Measurements from ENCODE around the gene AKT3. TPM values are rescaled to one million over a fixed set of nuclear protein-coding genes. Genes with fewer than 3 reads are reported as not detected.

Gene AKT3
- total and polyA plus RNA-seq, 2 experiments from 2014 or later = 4.5 to 18.5 TPM

GRCh38 chr1:243487649-243488227 lies 362.3 kb downstream of the AKT3 start:
- peak; percentile 80 for DNase-seq (ENCODE audit: low spot score)
- Histone ChIP-seq H3K4me3 (no peak overlapping the region), H3K4me1 (ENCODE audit: insufficient read depth) (peaks cover 48% of the 10 kb centered on the region), H3K27ac (ENCODE audit: low read depth) (no peak overlapping the region), H3K4me2 (peak overlapping the region; percentile 48; the same call in 1 of the 2 replicates), H3K27me3 (ENCODE audit: insufficient read depth) (no peaks in the 10 kb centered on the region), H3K79me2 (replicated peaks; ENCODE audit: insufficient read depth) (no peaks in the 10 kb centered on the region), H4K20me1 (replicated peaks; ENCODE audit: insufficient read depth) (no peaks in the 10 kb centered on the region), H3K9me2 (ENCODE audit: insufficient read depth) (no peaks in the 10 kb centered on the region; the same call in 1 of the 2 replicates), H2AFZ (no peak overlapping the region), H3K36me3 (ENCODE audit: insufficient read depth) (no peaks in the 10 kb centered on the region), H3F3A (replicated peaks; ENCODE audit: low read depth) (peaks cover 41% of the 10 kb centered on the region)
- H3K4me1 Mint-ChIP-seq = peaks cover 49% of the 10 kb centered on the region
- peaks cover 1% of the 10 kb centered on the region for H3K9me3 Mint-ChIP-seq
- H3K4me3 Mint-ChIP-seq = no peak overlapping the region
- TF ChIP-seq ZNF331 (CRISPR knock-in tag; IDR thresholded peaks at IDR 0.05; ENCODE audit: low read depth) (no peak), EZH2phosphoT487 (IDR thresholded peaks at IDR 0.05; ENCODE audit: unreplicated experiment) (no peak), CREB1 (CRISPR knock-in tag; IDR thresholded peaks at IDR 0.05; ENCODE audit: low read depth) (no peak)
- TF ChIP-seq, protein P1, sequence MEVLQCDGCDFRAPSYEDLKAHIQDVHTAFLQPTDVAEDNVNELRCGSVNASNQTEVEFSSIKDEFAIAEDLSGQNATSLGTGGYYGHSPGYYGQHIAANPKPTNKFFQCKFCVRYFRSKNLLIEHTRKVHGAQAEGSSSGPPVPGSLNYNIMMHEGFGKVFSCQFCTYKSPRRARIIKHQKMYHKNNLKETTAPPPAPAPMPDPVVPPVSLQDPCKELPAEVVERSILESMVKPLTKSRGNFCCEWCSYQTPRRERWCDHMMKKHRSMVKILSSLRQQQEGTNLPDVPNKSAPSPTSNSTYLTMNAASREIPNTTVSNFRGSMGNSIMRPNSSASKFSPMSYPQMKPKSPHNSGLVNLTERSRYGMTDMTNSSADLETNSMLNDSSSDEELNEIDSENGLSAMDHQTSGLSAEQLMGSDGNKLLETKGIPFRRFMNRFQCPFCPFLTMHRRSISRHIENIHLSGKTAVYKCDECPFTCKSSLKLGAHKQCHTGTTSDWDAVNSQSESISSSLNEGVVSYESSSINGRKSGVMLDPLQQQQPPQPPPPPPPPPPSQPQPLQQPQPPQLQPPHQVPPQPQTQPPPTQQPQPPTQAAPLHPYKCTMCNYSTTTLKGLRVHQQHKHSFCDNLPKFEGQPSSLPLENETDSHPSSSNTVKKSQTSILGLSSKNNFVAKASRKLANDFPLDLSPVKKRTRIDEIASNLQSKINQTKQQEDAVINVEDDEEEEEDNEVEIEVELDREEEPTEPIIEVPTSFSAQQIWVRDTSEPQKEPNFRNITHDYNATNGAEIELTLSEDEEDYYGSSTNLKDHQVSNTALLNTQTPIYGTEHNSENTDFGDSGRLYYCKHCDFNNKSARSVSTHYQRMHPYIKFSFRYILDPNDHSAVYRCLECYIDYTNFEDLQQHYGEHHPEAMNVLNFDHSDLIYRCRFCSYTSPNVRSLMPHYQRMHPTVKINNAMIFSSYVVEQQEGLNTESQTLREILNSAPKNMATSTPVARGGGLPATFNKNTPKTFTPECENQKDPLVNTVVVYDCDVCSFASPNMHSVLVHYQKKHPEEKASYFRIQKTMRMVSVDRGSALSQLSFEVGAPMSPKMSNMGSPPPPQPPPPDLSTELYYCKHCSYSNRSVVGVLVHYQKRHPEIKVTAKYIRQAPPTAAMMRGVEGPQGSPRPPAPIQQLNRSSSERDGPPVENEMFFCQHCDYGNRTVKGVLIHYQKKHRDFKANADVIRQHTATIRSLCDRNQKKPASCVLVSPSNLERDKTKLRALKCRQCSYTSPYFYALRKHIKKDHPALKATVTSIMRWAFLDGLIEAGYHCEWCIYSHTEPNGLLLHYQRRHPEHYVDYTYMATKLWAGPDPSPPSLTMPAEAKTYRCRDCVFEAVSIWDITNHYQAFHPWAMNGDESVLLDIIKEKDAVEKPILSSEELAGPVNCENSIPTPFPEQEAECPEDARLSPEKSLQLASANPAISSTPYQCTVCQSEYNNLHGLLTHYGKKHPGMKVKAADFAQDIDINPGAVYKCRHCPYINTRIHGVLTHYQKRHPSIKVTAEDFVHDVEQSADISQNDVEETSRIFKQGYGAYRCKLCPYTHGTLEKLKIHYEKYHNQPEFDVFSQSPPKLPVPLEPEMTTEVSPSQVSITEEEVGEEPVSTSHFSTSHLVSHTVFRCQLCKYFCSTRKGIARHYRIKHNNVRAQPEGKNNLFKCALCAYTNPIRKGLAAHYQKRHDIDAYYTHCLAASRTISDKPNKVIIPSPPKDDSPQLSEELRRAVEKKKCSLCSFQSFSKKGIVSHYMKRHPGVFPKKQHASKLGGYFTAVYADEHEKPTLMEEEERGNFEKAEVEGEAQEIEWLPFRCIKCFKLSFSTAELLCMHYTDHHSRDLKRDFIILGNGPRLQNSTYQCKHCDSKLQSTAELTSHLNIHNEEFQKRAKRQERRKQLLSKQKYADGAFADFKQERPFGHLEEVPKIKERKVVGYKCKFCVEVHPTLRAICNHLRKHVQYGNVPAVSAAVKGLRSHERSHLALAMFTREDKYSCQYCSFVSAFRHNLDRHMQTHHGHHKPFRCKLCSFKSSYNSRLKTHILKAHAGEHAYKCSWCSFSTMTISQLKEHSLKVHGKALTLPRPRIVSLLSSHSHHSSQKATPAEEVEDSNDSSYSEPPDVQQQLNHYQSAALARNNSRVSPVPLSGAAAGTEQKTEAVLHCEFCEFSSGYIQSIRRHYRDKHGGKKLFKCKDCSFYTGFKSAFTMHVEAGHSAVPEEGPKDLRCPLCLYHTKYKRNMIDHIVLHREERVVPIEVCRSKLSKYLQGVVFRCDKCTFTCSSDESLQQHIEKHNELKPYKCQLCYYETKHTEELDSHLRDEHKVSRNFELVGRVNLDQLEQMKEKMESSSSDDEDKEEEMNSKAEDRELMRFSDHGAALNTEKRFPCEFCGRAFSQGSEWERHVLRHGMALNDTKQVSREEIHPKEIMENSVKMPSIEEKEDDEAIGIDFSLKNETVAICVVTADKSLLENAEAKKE (CRISPR knock-in tag; IDR thresholded peaks at IDR 0.05) = no peak
- H3K27me3 Mint-ChIP-seq (ENCODE audit: insufficient read depth, low read depth, poor library complexity) = peaks cover 6% of the 10 kb centered on the region
- H3K36me3 Mint-ChIP-seq (ENCODE audit: low read depth) = peaks cover under 1% of the 10 kb centered on the region; the same call in 2 of the 3 replicates
- H3K27ac Mint-ChIP-seq = no peak overlapping the region; the same call in 1 of the 2 replicates
- peak; percentile 18 for ATAC-seq

DNA sequence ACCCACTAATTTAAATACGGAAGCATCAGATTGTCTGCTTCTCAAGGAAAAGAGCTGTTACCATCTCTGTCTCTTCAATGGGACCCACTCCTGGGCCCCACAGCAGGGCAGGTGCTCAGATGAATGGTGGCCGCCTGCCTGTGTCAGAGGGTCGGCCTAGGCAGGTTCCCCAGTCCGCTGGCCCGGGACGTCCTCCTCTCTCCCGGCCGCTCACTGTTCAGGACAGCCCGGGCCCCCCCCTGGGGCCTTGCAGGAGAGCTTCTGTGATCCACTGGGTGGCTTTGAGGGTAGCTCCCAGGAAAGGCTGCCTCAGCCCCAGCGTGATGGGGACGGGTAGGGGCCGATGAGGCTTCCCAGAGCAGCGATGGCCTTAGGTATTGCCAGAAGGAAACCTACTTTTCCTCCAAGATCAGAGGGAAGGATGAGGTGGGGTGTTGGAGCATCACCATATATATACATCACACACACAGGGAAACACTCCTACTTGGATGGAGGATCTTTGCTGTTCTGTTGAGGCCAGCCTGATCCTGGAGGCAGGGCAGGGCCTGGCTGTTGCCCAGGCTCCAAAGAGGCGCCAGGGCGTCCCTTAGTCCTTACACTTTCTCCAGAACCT lies 362.9 kb downstream of the AKT3 start:
- H3K4me2 ChIP-seq = 0 out of 2 replicates have a peak overlapping the region, but pooled peaks have one; percentile 48
- no peaks in the 10 kb centered on the region for H4K20me1 ChIP-seq (replicated peaks; ENCODE audit: insufficient read depth)
- no peak overlapping the region for H2AFZ ChIP-seq
- peaks cover 54% of the 10 kb centered on the region for H3K4me1 Mint-ChIP-seq
- no peaks in the 10 kb centered on the region for H3K9me2 ChIP-seq (ENCODE audit: insufficient read depth)
- H3K27me3 Mint-ChIP-seq (ENCODE audit: insufficient read depth, low read depth, poor library complexity) = peaks cover 8% of the 10 kb centered on the region
- no peaks in the 10 kb centered on the region for H3K79me2 ChIP-seq (replicated peaks; ENCODE audit: insufficient read depth)
- H3K9me3 Mint-ChIP-seq = no peaks in the 10 kb centered on the region; the same call in 1 of the 3 replicates
- ATAC-seq = no peak
- no peak overlapping the region for H3K27ac ChIP-seq (ENCODE audit: low read depth)
- no peaks in the 10 kb centered on the region for H3K36me3 Mint-ChIP-seq (ENCODE audit: low read depth)
- no peak overlapping the region for H3K27ac Mint-ChIP-seq
- H3K4me3 ChIP-seq = no peak overlapping the region
- no peaks in the 10 kb centered on the region for H3K27me3 ChIP-seq (ENCODE audit: insufficient read depth)
- peaks cover 49% of the 10 kb centered on the region for H3K4me1 ChIP-seq (ENCODE audit: insufficient read depth)
- H3K4me3 Mint-ChIP-seq = no peak overlapping the region
- H3F3A ChIP-seq (replicated peaks; ENCODE audit: low read depth) = peaks cover 35% of the 10 kb centered on the region
- H3K36me3 ChIP-seq (ENCODE audit: insufficient read depth) = no peaks in the 10 kb centered on the region
- no peak for DNase-seq (ENCODE audit: low spot score)
- no peak for TF ChIP-seq EZH2phosphoT487 (IDR thresholded peaks at IDR 0.05; ENCODE audit: unreplicated experiment)
- TF ChIP-seq CTCF (conservative IDR thresholded peaks at IDR 0.05; ENCODE audit: low read depth in 2 of 2) = no peak
- no peak for TF ChIP-seq JUNB (IDR thresholded peaks at IDR 0.05; ENCODE audit: unreplicated experiment)

Measured in GM23338 (cell line).